Stimulated activated effector memory CD8-positive, alpha-beta T cell treated with anti-CD3 and anti-CD28 coated beads, Interleukin-12 subunit alpha, Interleukin-12 subunit beta, amount 100 ng/mL, for 72 hours (primary cell): ENCODE data around the gene STXBP5.
"Not testable (repeated sequence)": the region's sequence is repeated elsewhere in the genome, so short reads cannot be mapped to it uniquely, and the experiment has no call there.

Source experiments
- ATAC-seq: fragments of 150-1000 bp; cut with Tn5 transposase; 2 replicates; pipeline ENCODE4 v1.10.0; 2021
- DNase-seq, 2 donors: peaks; one replicate each; pipeline ENCODE4 v3.0.0; 2021 to 2022; ENCODE audit warnings: low spot score in 2 of 2
- H3K27ac Mint-ChIP-seq: one replicate; pipeline ENCODE4 v1.8.0; 2022; ENCODE audit warnings: mild to moderate bottlenecking, mixed read lengths
- H3K36me3 Mint-ChIP-seq: one replicate; pipeline ENCODE4 v1.8.0; 2022; ENCODE audit warnings: mild to moderate bottlenecking, mixed read lengths
- H3K4me1 Mint-ChIP-seq: one replicate; pipeline ENCODE4 v1.8.0; 2022; ENCODE audit warnings: mixed read lengths
- H3K4me3 Mint-ChIP-seq: one replicate; pipeline ENCODE4 v1.8.0; 2022; ENCODE audit warnings: mild to moderate bottlenecking, mixed read lengths
- H3K9me3 Mint-ChIP-seq: one replicate; pipeline ENCODE4 v1.8.0; 2022; ENCODE audit warnings: mixed read lengths

The STXBP5 gene

GRCh38 chr6:147321260-147321659, 117.0 kb downstream of the STXBP5 start:
- H3K4me3 Mint-ChIP-seq = peak overlapping the region; percentile 17
- no peak overlapping the region for H3K27ac Mint-ChIP-seq
- no peaks in the 10 kb centered on the region for H3K9me3 Mint-ChIP-seq
- peaks cover 70% of the 10 kb centered on the region for H3K36me3 Mint-ChIP-seq
- ATAC-seq = no peak
- H3K4me1 Mint-ChIP-seq = peaks cover 25% of the 10 kb centered on the region
- no peak for DNase-seq

- Mint-ChIP-seq H3K27ac (peak overlapping the region; percentile 90), H3K4me1 (peaks cover 25% of the 10 kb centered on the region), H3K9me3 (no peaks in the 10 kb centered on the region), H3K36me3 (peaks cover 70% of the 10 kb centered on the region), H3K4me3 (peak overlapping the region; percentile 17)
- peak; percentile 96 for ATAC-seq
- peak in 1 of 2 donors; percentile 56 for DNase-seq
Observed at GRCh38 chr6:147322299-147323162, 118.3 kb downstream of the STXBP5 start.

GRCh38 chr6:147325557-147325956, 121.3 kb downstream of the STXBP5 start:
- Mint-ChIP-seq H3K36me3 (peaks cover 58% of the 10 kb centered on the region), H3K4me1 (peaks cover 25% of the 10 kb centered on the region), H3K4me3 (no peak overlapping the region), H3K9me3 (no peaks in the 10 kb centered on the region), H3K27ac (no peak overlapping the region)
- DNase-seq (no peak), ATAC-seq (no peak)

GRCh38 chr6:147331401-147331800, 127.2 kb downstream of the STXBP5 start:
- H3K4me3 Mint-ChIP-seq = no peak overlapping the region
- H3K9me3 Mint-ChIP-seq = no peaks in the 10 kb centered on the region

GRCh38 chr6:147337921-147338320, 133.7 kb downstream of the STXBP5 start:
- Mint-ChIP-seq H3K27ac (no peak overlapping the region), H3K4me1 (peaks cover 5% of the 10 kb centered on the region), H3K4me3 (no peak overlapping the region), H3K9me3 (no peaks in the 10 kb centered on the region), H3K36me3 (peaks cover 43% of the 10 kb centered on the region)
- no peak for ATAC-seq
- no peak for DNase-seq

More at GRCh38 chr6:147331401-147331800, 127.2 kb downstream of the STXBP5 start:
- DNase-seq (no peak), ATAC-seq (no peak)
- no peak overlapping the region for H3K27ac Mint-ChIP-seq
- H3K36me3 Mint-ChIP-seq = peaks cover 65% of the 10 kb centered on the region
- H3K4me1 Mint-ChIP-seq = no peaks in the 10 kb centered on the region

- Mint-ChIP-seq H3K4me3 (no peak overlapping the region), H3K36me3 (peaks cover 41% of the 10 kb centered on the region), H3K4me1 (peaks cover 5% of the 10 kb centered on the region), H3K27ac (no peak overlapping the region), H3K9me3 (no peaks in the 10 kb centered on the region)
- DNase-seq (no peak), ATAC-seq (no peak)
Observed at GRCh38 chr6:147341486-147341885, 137.3 kb downstream of the STXBP5 start.

- H3K36me3 Mint-ChIP-seq = peaks cover 19% of the 10 kb centered on the region
- H3K9me3 Mint-ChIP-seq = no peaks in the 10 kb centered on the region
- H3K4me1 Mint-ChIP-seq = peaks cover 5% of the 10 kb centered on the region
- DNase-seq (no peak), ATAC-seq (no peak)
- H3K27ac Mint-ChIP-seq = peak overlapping the region; percentile 20
- H3K4me3 Mint-ChIP-seq = no peak overlapping the region
Observed at GRCh38 chr6:147345902-147346301, 141.7 kb downstream of the STXBP5 start.

GRCh38 chr6:147347179-147347881, 143.1 kb downstream of the STXBP5 start:
- Mint-ChIP-seq H3K27ac (no peak overlapping the region), H3K4me1 (no peaks in the 10 kb centered on the region), H3K36me3 (peaks cover 19% of the 10 kb centered on the region), H3K4me3 (no peak overlapping the region), H3K9me3 (no peaks in the 10 kb centered on the region)
- DNase-seq (no peak), ATAC-seq (no peak)

- ATAC-seq = no peak
- Mint-ChIP-seq H3K4me1 (no peaks in the 10 kb centered on the region), H3K4me3 (no peak overlapping the region), H3K36me3 (peaks cover 19% of the 10 kb centered on the region), H3K27ac (no peak overlapping the region), H3K9me3 (no peaks in the 10 kb centered on the region)
- DNase-seq = no peak
Observed at GRCh38 chr6:147347882-147348575, 143.8 kb downstream of the STXBP5 start.

- H3K36me3 Mint-ChIP-seq = peaks cover 56% of the 10 kb centered on the region
- ATAC-seq (no peak), DNase-seq (no peak)
- H3K4me3 Mint-ChIP-seq = no peak overlapping the region
- no peak overlapping the region for H3K27ac Mint-ChIP-seq
- H3K4me1 Mint-ChIP-seq = no peaks in the 10 kb centered on the region
- H3K9me3 Mint-ChIP-seq = no peaks in the 10 kb centered on the region
Observed at GRCh38 chr6:147361311-147361981, 157.2 kb downstream of the STXBP5 start.

- H3K36me3 Mint-ChIP-seq = peaks cover 20% of the 10 kb centered on the region
- H3K4me1 Mint-ChIP-seq = no peaks in the 10 kb centered on the region
- DNase-seq (no peak), ATAC-seq (no peak)
- no peaks in the 10 kb centered on the region for H3K9me3 Mint-ChIP-seq
- no peak overlapping the region for H3K4me3 Mint-ChIP-seq
- no peak overlapping the region for H3K27ac Mint-ChIP-seq
Observed at GRCh38 chr6:147366290-147366689, 162.1 kb downstream of the STXBP5 start.

- DNase-seq = no peak
- peaks cover 18% of the 10 kb centered on the region for H3K36me3 Mint-ChIP-seq
- ATAC-seq = no peak
- no peak overlapping the region for H3K4me3 Mint-ChIP-seq
- H3K4me1 Mint-ChIP-seq = no peaks in the 10 kb centered on the region
- no peaks in the 10 kb centered on the region for H3K9me3 Mint-ChIP-seq
- H3K27ac Mint-ChIP-seq = no peak overlapping the region
Observed at GRCh38 chr6:147371325-147371724, 167.1 kb downstream of the STXBP5 start.

GRCh38 chr6:147372806-147373205, 168.6 kb downstream of the STXBP5 start:
- no peak for ATAC-seq
- H3K4me3 Mint-ChIP-seq = no peak overlapping the region
- no peak for DNase-seq
- peaks cover 32% of the 10 kb centered on the region for H3K36me3 Mint-ChIP-seq
- H3K9me3 Mint-ChIP-seq = no peaks in the 10 kb centered on the region
- H3K27ac Mint-ChIP-seq = no peak overlapping the region
- H3K4me1 Mint-ChIP-seq = no peaks in the 10 kb centered on the region

- no peak overlapping the region for H3K27ac Mint-ChIP-seq
- peaks cover 72% of the 10 kb centered on the region for H3K36me3 Mint-ChIP-seq
- no peak for DNase-seq
- no peak for ATAC-seq
- peaks cover under 1% of the 10 kb centered on the region for H3K4me1 Mint-ChIP-seq
- no peaks in the 10 kb centered on the region for H3K9me3 Mint-ChIP-seq
- no peak overlapping the region for H3K4me3 Mint-ChIP-seq
Observed at GRCh38 chr6:147378819-147379218, 174.6 kb downstream of the STXBP5 start.

GRCh38 chr6:147380841-147381240, 176.6 kb downstream of the STXBP5 start:
- H3K9me3 Mint-ChIP-seq, H3K4me3 Mint-ChIP-seq, ATAC-seq, DNase-seq, H3K4me1 Mint-ChIP-seq, H3K27ac Mint-ChIP-seq: not testable (repeated sequence)
- peaks cover 87% of the 10 kb centered on the region for H3K36me3 Mint-ChIP-seq
